Endodermal cell (in vitro differentiated cells): ENCODE results near the gene CARHSP1. TPM values are rescaled to one million over a fixed set of nuclear protein-coding genes. Genes with fewer than 3 reads are reported as not detected.

Source experiments
- DNase-seq: peaks from one replicate; pipeline ENCODE4 v3.0.0-alpha.2; 2017
- H3K27ac ChIP-seq: 2 replicates; pipeline ENCODE4 v1.5.1; 2013; ENCODE audit warnings: mild to moderate bottlenecking, low read depth, low read length, moderate library complexity
- H3K27me3 ChIP-seq: 2 replicates; pipeline ENCODE4 v1.6.1; 2013; ENCODE audit warnings: mild to moderate bottlenecking, low read length, moderate library complexity; ENCODE audit not compliant: insufficient read depth, control insufficient read depth, poor library complexity, severe bottlenecking
- H3K36me3 ChIP-seq: 2 replicates; pipeline ENCODE4 v1.7.0; 2013; ENCODE audit warnings: mild to moderate bottlenecking, low read length, moderate library complexity; ENCODE audit not compliant: control insufficient read depth, insufficient read depth
- H3K4me1 ChIP-seq: one replicate; pipeline ENCODE4 v1.7.0; 2013; ENCODE audit warnings: low read length; ENCODE audit not compliant: control insufficient read depth, insufficient read depth
- H3K4me3 ChIP-seq: 2 replicates; pipeline ENCODE4 v1.5.1; 2013; ENCODE audit warnings: mild to moderate bottlenecking, low read length, moderate library complexity
- H3K9ac ChIP-seq: 2 replicates; pipeline ENCODE4 v1.6.1; 2013; ENCODE audit warnings: mild to moderate bottlenecking, low read length, moderate library complexity; ENCODE audit not compliant: poor library complexity, severe bottlenecking; ENCODE audit errors: extremely low read depth
- H3K9me3 ChIP-seq: 2 replicates; pipeline ENCODE4 v1.6.1; 2013; ENCODE audit warnings: mild to moderate bottlenecking, low read length, moderate library complexity; ENCODE audit not compliant: control insufficient read depth
- H3K27ac Mint-ChIP-seq: 2 replicates; pipeline ENCODE4 v1.8.0; 2020; ENCODE audit warnings: mixed read lengths
- H3K27me3 Mint-ChIP-seq: 2 replicates; pipeline ENCODE4 v1.8.0; 2021; ENCODE audit warnings: mild to moderate bottlenecking, mixed read lengths; ENCODE audit not compliant: insufficient read depth
- H3K36me3 Mint-ChIP-seq: 2 replicates; pipeline ENCODE4 v1.8.0; 2020; ENCODE audit warnings: low read depth, mixed read lengths
- H3K4me1 Mint-ChIP-seq: 2 replicates; pipeline ENCODE4 v1.8.0; 2020; ENCODE audit warnings: mixed read lengths
- H3K4me3 Mint-ChIP-seq: 2 replicates; pipeline ENCODE4 v1.8.0; 2020; ENCODE audit warnings: mild to moderate bottlenecking, moderate library complexity, mixed read lengths
- H3K9me3 Mint-ChIP-seq: 2 replicates; pipeline ENCODE4 v1.8.0; 2020; ENCODE audit warnings: mild to moderate bottlenecking, mixed read lengths
- CTCF ChIP-seq: fragments of 200-600 bp; sonication (generic); conservative IDR thresholded peaks from 2 replicates; pipeline ENCODE4 v1.5.0; 2021; ENCODE audit warnings: antibody characterized with exemption, mild to moderate bottlenecking
- WGBS, 2 experiments: methylation state at CpG; one replicate each; pipeline versions ENCODE4 v1.1.5 to v1.1.7; 2013; ENCODE audit warnings: missing lambda C conversion rate in 2 of 2, mixed read lengths in 1 of 2; ENCODE audit not compliant: insufficient coverage in 1 of 2, insufficient read length in 1 of 2; 5-methylcytosine and 5-hydroxymethylcytosine counted together
- total RNA-seq, 2 donors: library from RNA; stranded (reverse); fragmentation: NEBNext Ultra II Directional in 1 of 2; extraction: Animal tissue kit (Norgen Biotek cat#: 25700) in 1 of 2; gene quantifications; 2 replicates in 1 of 2; 3 replicates in 1 of 2; pipeline ENCODE4 v1.2.1, GENCODE V29; 2021

CARHSP1 gene
- total RNA-seq, 2 donors from 2014 or later, result 233 to 275 TPM

- Histone ChIP-seq H3K27ac (no peak overlapping the region), H3K9ac (no peak overlapping the region), H3K4me3 (no peak overlapping the region), H3K27me3 (no peaks in the 10 kb centered on the region), H3K36me3 (peaks cover 34% of the 10 kb centered on the region), H3K4me1 (no peaks in the 10 kb centered on the region), H3K9me3 (no peaks in the 10 kb centered on the region)
- WGBS, 2 experiments, result 94% methylated on average over 14 to 16 of the region's 16 CpGs
- DNase-seq, result no peak
- Mint-ChIP-seq H3K27ac (no peak overlapping the region), H3K4me1 (no peaks in the 10 kb centered on the region), H3K4me3 (no peak overlapping the region), H3K36me3 (peaks cover 33% of the 10 kb centered on the region), H3K9me3 (no peaks in the 10 kb centered on the region), H3K27me3 (no peaks in the 10 kb centered on the region)
- no peak for TF ChIP-seq CTCF
Measured at GRCh38 chr16:8887952-8888560, 19.2 kb upstream of the CARHSP1 start.

- no peak overlapping the region for H3K27ac Mint-ChIP-seq
- no peaks in the 10 kb centered on the region for H3K27me3 Mint-ChIP-seq
- no peaks in the 10 kb centered on the region for H3K27me3 ChIP-seq
- TF ChIP-seq CTCF, result no peak
- no peaks in the 10 kb centered on the region for H3K4me1 ChIP-seq
- no peak overlapping the region for H3K4me3 Mint-ChIP-seq
- peak; percentile 47 for DNase-seq
- WGBS, 2 experiments, result 87 to 97% methylated on average over 5 to 6 of the region's 6 CpGs
- H3K4me3 ChIP-seq, result no peak overlapping the region
- no peaks in the 10 kb centered on the region for H3K9me3 ChIP-seq
- H3K9me3 Mint-ChIP-seq, result no peaks in the 10 kb centered on the region
- no peaks in the 10 kb centered on the region for H3K4me1 Mint-ChIP-seq
- H3K36me3 ChIP-seq, result peaks cover 28% of the 10 kb centered on the region
- H3K27ac ChIP-seq, result no peak overlapping the region
- no peak overlapping the region for H3K9ac ChIP-seq
- H3K36me3 Mint-ChIP-seq, result peaks cover 32% of the 10 kb centered on the region
Measured at GRCh38 chr16:8887431-8887765, 18.6 kb upstream of the CARHSP1 start.

- Mint-ChIP-seq H3K27ac (no peak overlapping the region), H3K9me3 (no peaks in the 10 kb centered on the region), H3K4me1 (no peaks in the 10 kb centered on the region), H3K4me3 (no peak overlapping the region), H3K36me3 (peaks cover 26% of the 10 kb centered on the region), H3K27me3 (no peaks in the 10 kb centered on the region)
- H3K27me3 ChIP-seq, result no peaks in the 10 kb centered on the region
- no peak for TF ChIP-seq CTCF
- peaks cover 22% of the 10 kb centered on the region for H3K36me3 ChIP-seq
- no peak overlapping the region for H3K9ac ChIP-seq
- no peaks in the 10 kb centered on the region for H3K4me1 ChIP-seq
- H3K9me3 ChIP-seq, result no peaks in the 10 kb centered on the region
- H3K27ac ChIP-seq, result no peak overlapping the region
- DNase-seq, result no peak
- WGBS, 2 experiments, result 84 to 86% methylated on average over 16 to 19 of the region's 19 CpGs
- no peak overlapping the region for H3K4me3 ChIP-seq
Measured at GRCh38 chr16:8886593-8887430, 18.0 kb upstream of the CARHSP1 start.
